H1 (cell line): ENCODE results near the gene MIF. TPM values are rescaled to one million over a fixed set of nuclear protein-coding genes. Genes with fewer than 3 reads are reported as not detected.

Source experiments
- CTCF ChIA-PET: fragments of 300-600 bp; sonication (Branson Sonifier 250); formaldehyde crosslinking; loops from one replicate; lab custom pipeline; 2021; ENCODE audit not compliant: partially characterized antibody; lab: Charles Lee
- POLR2A ChIA-PET: fragments of 300-600 bp; sonication (Branson Sonifier 250); formaldehyde crosslinking; loops from one replicate; lab custom pipeline; 2021; ENCODE audit warnings: inconsistent platforms; ENCODE audit not compliant: partially characterized antibody; lab: Charles Lee
- DNase-seq, 2 experiments: peaks; one replicate each; pipeline versions ENCODE4 v3.0.0 to v3.0.0-alpha.2; 2010 to 2022; ENCODE audit warnings: low spot score in 2 of 2, low read depth in 1 of 2, mixed read lengths in 1 of 2
- FAIRE-seq: peaks from 2 replicates; lab custom pipeline; 2011; peaks lifted over from hg19 to GRCh38; lab: Jason Lieb, UNC
- H2AFZ ChIP-seq: 2 replicates; pipeline ENCODE4 v1.8.1; 2012; ENCODE audit warnings: low read length, inconsistent platforms
- H2AK5ac ChIP-seq: 2 replicates; pipeline ENCODE4 v1.6.1; 2013; ENCODE audit warnings: low read depth, low read length
- H2BK120ac ChIP-seq: replicated peaks from 2 replicates; pipeline ENCODE3; 2013; ENCODE audit warnings: low read depth, low read length, inconsistent platforms
- H2BK12ac ChIP-seq: 2 replicates; pipeline ENCODE4 v1.6.1; 2013; ENCODE audit warnings: low read depth, low read length
- H2BK15ac ChIP-seq: 2 replicates; pipeline ENCODE4 v1.6.1; 2013; ENCODE audit warnings: low read length
- H2BK20ac ChIP-seq: 2 replicates; pipeline ENCODE4 v1.6.1; 2013; ENCODE audit warnings: low read length
- H2BK5ac ChIP-seq: 2 replicates; pipeline ENCODE4 v1.6.1; 2013; ENCODE audit warnings: low read depth, low read length
- H3K14ac ChIP-seq: 2 replicates; pipeline ENCODE4 v1.6.1; 2013; ENCODE audit warnings: inconsistent platforms; ENCODE audit not compliant: insufficient read length
- H3K18ac ChIP-seq: 2 replicates; pipeline ENCODE4 v1.6.1; 2013; ENCODE audit warnings: low read length; ENCODE audit errors: extremely low read depth
- H3K23ac ChIP-seq: 2 replicates; pipeline ENCODE4 v1.6.1; 2013; ENCODE audit warnings: inconsistent platforms; ENCODE audit not compliant: insufficient read length
- H3K23me2 ChIP-seq: 2 replicates; pipeline ENCODE4 v1.6.1; 2013; ENCODE audit warnings: low read depth, low read length
- H3K27ac ChIP-seq: 2 replicates; pipeline ENCODE4 v1.6.1; 2011; ENCODE audit warnings: low read depth, low read length, inconsistent platforms
- H3K27me3 ChIP-seq, 4 experiments: replicated peaks in 1 of 4; 1 replicate in 1 of 4; 2 replicates in 3 of 4; pipeline versions ENCODE4 v1.6.1 to v1.8.1; 2011 to 2013; ENCODE audit warnings: low read length in 3 of 4, mild to moderate bottlenecking in 3 of 4, inconsistent platforms in 2 of 4, mixed read lengths in 2 of 4, moderate library complexity in 1 of 4; ENCODE audit not compliant: control insufficient read depth in 3 of 4, insufficient read depth in 3 of 4; ENCODE audit errors: extremely low read depth in 1 of 4
- H3K36me3 ChIP-seq, 4 experiments: 2 replicates each; pipeline versions ENCODE4 v1.6.1 to v1.8.1; 2011 to 2013; ENCODE audit warnings: mild to moderate bottlenecking in 4 of 4, low read length in 3 of 4, moderate library complexity in 2 of 4, control low read depth in 1 of 4, inconsistent platforms in 1 of 4; ENCODE audit not compliant: insufficient read depth in 4 of 4, control insufficient read depth in 2 of 4
- H3K4ac ChIP-seq: replicated peaks from 2 replicates; pipeline ENCODE3; 2013; ENCODE audit warnings: low read length, low read depth, mixed read lengths, inconsistent platforms; ENCODE audit not compliant: insufficient read length
- H3K4me1 ChIP-seq, 4 experiments: replicated peaks in 1 of 4; 1 replicate in 1 of 4; 2 replicates in 3 of 4; pipeline versions ENCODE4 v1.6.1 to v1.8.1; 2011 to 2013; ENCODE audit warnings: low read length in 3 of 4, inconsistent platforms in 2 of 4, mixed read lengths in 1 of 4; ENCODE audit not compliant: insufficient read depth in 4 of 4, control insufficient read depth in 3 of 4
- H3K4me2 ChIP-seq, 2 experiments: 2 replicates each; pipeline versions ENCODE4 v1.6.1 to v1.8.1; 2011 to 2013; ENCODE audit warnings: low read depth in 2 of 2, low read length in 2 of 2, control low read depth in 1 of 2, inconsistent platforms in 1 of 2, mild to moderate bottlenecking in 1 of 2; ENCODE audit not compliant: insufficient read depth in 1 of 2
- H3K4me3 ChIP-seq, 4 experiments: fragments of 200-600, 300-600 bp in 1 of 4; sonication (generic), shearing (Covaris generic), sonication (Bioruptor Twin) in 1 of 4; 2 replicates each; pipeline versions ENCODE4 v1.5.1 to v1.8.1; 2011 to 2016; ENCODE audit warnings: low read length in 4 of 4, low read depth in 3 of 4, control low read depth in 2 of 4, inconsistent platforms in 2 of 4, mild to moderate bottlenecking in 2 of 4, mixed read lengths in 1 of 4, moderate library complexity in 1 of 4; ENCODE audit not compliant: insufficient read depth in 2 of 4; ENCODE audit errors: extremely low read depth in 1 of 4
- H3K56ac ChIP-seq: replicated peaks from 2 replicates; pipeline ENCODE3; 2013; ENCODE audit warnings: low read depth, mild to moderate bottlenecking, mixed read lengths, low read length, inconsistent platforms; ENCODE audit not compliant: insufficient read length
- H3K79me1 ChIP-seq: 2 replicates; pipeline ENCODE4 v1.6.1; 2013; ENCODE audit warnings: low read depth, low read length, control low read depth
- H3K79me2 ChIP-seq, 2 experiments: 2 replicates each; pipeline versions ENCODE4 v1.6.1 to v1.8.1; 2012 to 2013; ENCODE audit warnings: low read length in 2 of 2, mild to moderate bottlenecking in 2 of 2, inconsistent platforms in 1 of 2; ENCODE audit not compliant: insufficient read depth in 2 of 2, control insufficient read depth in 1 of 2
- H3K9ac ChIP-seq, 4 experiments: replicated peaks in 1 of 4; 1 replicate in 1 of 4; 2 replicates in 3 of 4; pipeline versions ENCODE4 v1.6.1 to v1.8.1; 2011 to 2013; ENCODE audit warnings: low read depth in 3 of 4, low read length in 3 of 4, control low read depth in 2 of 4, mild to moderate bottlenecking in 2 of 4, moderate library complexity in 2 of 4, inconsistent platforms in 1 of 4; ENCODE audit errors: extremely low read depth in 1 of 4
- H3K9me3 ChIP-seq, 2 experiments: 2 replicates each; pipeline versions ENCODE4 v1.6.1 to v1.8.1; 2012 to 2013; ENCODE audit warnings: mild to moderate bottlenecking in 2 of 2, moderate library complexity in 2 of 2, control low read depth in 1 of 2, inconsistent platforms in 1 of 2, low read depth in 1 of 2, low read length in 1 of 2, mixed read lengths in 1 of 2; ENCODE audit not compliant: insufficient read depth in 2 of 2
- H4K20me1 ChIP-seq, 2 experiments: replicated peaks in 1 of 2; 2 replicates each; pipeline versions ENCODE3 to v1.8.1; 2011 to 2013; ENCODE audit warnings: inconsistent platforms in 2 of 2, low read length in 2 of 2, mild to moderate bottlenecking in 1 of 2; ENCODE audit not compliant: insufficient read depth in 2 of 2, control insufficient read depth in 1 of 2
- H4K5ac ChIP-seq: 2 replicates; pipeline ENCODE4 v1.6.1; 2013; ENCODE audit warnings: low read length, low read depth, mixed read lengths, inconsistent platforms; ENCODE audit not compliant: insufficient read length
- H4K8ac ChIP-seq: 2 replicates; pipeline ENCODE4 v1.8.0; 2013; ENCODE audit warnings: mild to moderate bottlenecking, moderate library complexity, low read length, inconsistent platforms; ENCODE audit not compliant: insufficient read depth; ENCODE audit errors: extremely low read depth
- H4K91ac ChIP-seq: replicated peaks from 2 replicates; pipeline ENCODE3; 2013; ENCODE audit warnings: low read length, mixed read lengths, inconsistent platforms; ENCODE audit not compliant: insufficient read length
- BCL11A ChIP-seq, 2 experiments: IDR thresholded peaks; one replicate each; pipeline ENCODE4 v1.6.1; 2011; ENCODE audit warnings: low read depth in 2 of 2, low read length in 2 of 2, mild to moderate bottlenecking in 2 of 2
- CTCF ChIP-seq, 3 experiments: IDR thresholded peaks; 1 replicate in 2 of 3; 2 replicates in 1 of 3; pipeline versions ENCODE4 v1.5.1 to v1.6.1; 2011; ENCODE audit warnings: low read length in 3 of 3, mild to moderate bottlenecking in 3 of 3, inconsistent platforms in 2 of 3, low read depth in 1 of 3, moderate library complexity in 1 of 3; ENCODE audit not compliant: insufficient read depth in 1 of 3; ENCODE audit errors: control extremely low read depth in 1 of 3
- RAD21 ChIP-seq, 2 experiments: IDR thresholded peaks in 1 of 2; conservative IDR thresholded peaks in 1 of 2; 2 replicates each; pipeline ENCODE4 v1.6.1; 2011; ENCODE audit warnings: low read depth in 2 of 2, low read length in 2 of 2, improper control_type of control experiment in 1 of 2, inconsistent platforms in 1 of 2, mild to moderate bottlenecking in 1 of 2, moderate library complexity in 1 of 2
- WGBS, 2 experiments: shearing (Covaris generic) in 1 of 2; methylation state at CpG; one replicate each; pipeline versions ENCODE4 v1.1.6 to v1.1.7; 2013 to 2015; ENCODE audit warnings: low lambda C conversion rate in 2 of 2, mixed read lengths in 2 of 2, inconsistent platforms in 1 of 2, low coverage in 1 of 2, missing lambda C conversion rate in 1 of 2; ENCODE audit not compliant: insufficient replicate concordance in 2 of 2, insufficient coverage in 1 of 2, insufficient read length in 1 of 2; ENCODE audit errors: extremely low coverage in 1 of 2, missing lambda C conversion rate in 1 of 2; 5-methylcytosine and 5-hydroxymethylcytosine counted together
- polyA plus RNA-seq, 7 experiments: library from polyadenylated mRNA; depleted of rRNA in 3 of 7; stranded (reverse) in 5 of 7; unstranded in 2 of 7; fragments of >200 nt in 5 of 7; fragments of 200-250 nt in 2 of 7; gene quantifications; 1 replicate in 5 of 7; 2 replicates in 1 of 7; 4 replicates in 1 of 7; pipeline versions ENCODE4 v1.2.1 to v1.2.3, GENCODE V29; 2011 to 2013; ENCODE audit warnings: missing spikeins in 2 of 7, mixed read lengths in 2 of 7
- total RNA-seq: library from RNA; stranded (reverse); fragmentation: NEBNext Ultra II Directional; extraction: Animal tissue kit (Norgen Biotek cat#: 25700); gene quantifications from 2 replicates; pipeline ENCODE4 v1.2.1, GENCODE V29; 2021

Gene MIF
- total and polyA plus RNA-seq, 2 of the 8 experiments (the other 6 are each of a cell fraction or from before 2014, with no cell fraction given), result 1,082 to 1,870 TPM

GRCh38 chr22:23888615-23889401 is 5.4 kb upstream of the MIF start:
- Histone ChIP-seq H2AFZ (no peak overlapping the region), H3K9me3 (peaks cover 7 to 9% of the 10 kb centered on the region in 2 experiments; a peak in 2 of 4 replicates), H3K4me2 (no peak overlapping the region), H3K79me1 (no peaks in the 10 kb centered on the region), H2BK15ac (no peak overlapping the region), H4K91ac (no peak overlapping the region), H3K36me3 (no peaks in the 10 kb centered on the region), H3K23me2 (peaks cover 4% of the 10 kb centered on the region), H3K56ac (no peak overlapping the region), H4K20me1 (no peaks in the 10 kb centered on the region), H3K4me3 (no peak overlapping the region), H2AK5ac (no peak overlapping the region), H4K5ac (no peak overlapping the region), H3K9ac (no peak overlapping the region), H3K79me2 (no peaks in the 10 kb centered on the region), H3K27ac (no peak overlapping the region), H2BK120ac (no peak overlapping the region), H3K23ac (no peak overlapping the region), H3K14ac (no peak overlapping the region), H2BK20ac (no peak overlapping the region; the same call in 1 of the 2 replicates), H3K4ac (no peak overlapping the region), H2BK12ac (no peak overlapping the region), H2BK5ac (no peak overlapping the region), H3K27me3 (peaks cover 0 to 3% (median 1%) of the 10 kb centered on the region in 4 experiments; a peak in 2 of 7 replicates), H4K8ac (peak overlapping the region; percentile 53), H3K4me1 (peaks cover 2 to 13% (median 8%) of the 10 kb centered on the region in 4 experiments; a peak in 6 of 7 replicates), H3K18ac (no peak overlapping the region)
- FAIRE-seq (no peak), DNase-seq (no peak)
- ChIA-PET POLR2A (interaction anchor here (0.6 to 1.1 kb wide), 7 partner anchors 8 to 394 kb away, joined by 3 to 5 read pairs (median 3); no protein-coding TSS in a partner anchor), CTCF (interaction anchor here (0.6 to 3.6 kb wide), 19 partner anchors 10 to 826 kb away, joined by 3 to 18 read pairs (median 4); partner anchors contain the start of gene SLC2A11)
- WGBS, 2 experiments, result 82% methylated on average over 11 of the region's 11 CpGs; no CpG with 5 or more reads in 1 of the 2 experiments
- TF ChIP-seq RAD21 (IDR thresholded peaks at IDR 0.05 in 1 of 2, conservative IDR thresholded peaks at IDR 0.05 in 1 of 2; ENCODE audit: low read depth in 2 of 2, low read length in 2 of 2) (peak; percentile 53 to 65), CTCF (IDR thresholded peaks at IDR 0.05; ENCODE audit: control extremely low read depth in 1 of 3, insufficient read depth in 1 of 3, low read depth in 1 of 3, low read length in 3 of 3) (peak in 2 of 3 experiments; percentile 9 to 44; a peak in 3 of 4 replicates), BCL11A (IDR thresholded peaks at IDR 0.05; ENCODE audit: low read depth in 2 of 2, low read length in 2 of 2) (no peak)
- TF ChIP-seq, all 59 proteins: peak for 2
